Activated CD8-positive, alpha-beta memory T cell treated with anti-CD3 and anti-CD28 coated beads for 24 hours (primary cell): ENCODE results near the gene ASIC3.

Source experiments
- DNase-seq: peaks from one replicate; pipeline ENCODE4 v3.0.0-alpha.2; 2020

Gene ASIC3

DNA sequence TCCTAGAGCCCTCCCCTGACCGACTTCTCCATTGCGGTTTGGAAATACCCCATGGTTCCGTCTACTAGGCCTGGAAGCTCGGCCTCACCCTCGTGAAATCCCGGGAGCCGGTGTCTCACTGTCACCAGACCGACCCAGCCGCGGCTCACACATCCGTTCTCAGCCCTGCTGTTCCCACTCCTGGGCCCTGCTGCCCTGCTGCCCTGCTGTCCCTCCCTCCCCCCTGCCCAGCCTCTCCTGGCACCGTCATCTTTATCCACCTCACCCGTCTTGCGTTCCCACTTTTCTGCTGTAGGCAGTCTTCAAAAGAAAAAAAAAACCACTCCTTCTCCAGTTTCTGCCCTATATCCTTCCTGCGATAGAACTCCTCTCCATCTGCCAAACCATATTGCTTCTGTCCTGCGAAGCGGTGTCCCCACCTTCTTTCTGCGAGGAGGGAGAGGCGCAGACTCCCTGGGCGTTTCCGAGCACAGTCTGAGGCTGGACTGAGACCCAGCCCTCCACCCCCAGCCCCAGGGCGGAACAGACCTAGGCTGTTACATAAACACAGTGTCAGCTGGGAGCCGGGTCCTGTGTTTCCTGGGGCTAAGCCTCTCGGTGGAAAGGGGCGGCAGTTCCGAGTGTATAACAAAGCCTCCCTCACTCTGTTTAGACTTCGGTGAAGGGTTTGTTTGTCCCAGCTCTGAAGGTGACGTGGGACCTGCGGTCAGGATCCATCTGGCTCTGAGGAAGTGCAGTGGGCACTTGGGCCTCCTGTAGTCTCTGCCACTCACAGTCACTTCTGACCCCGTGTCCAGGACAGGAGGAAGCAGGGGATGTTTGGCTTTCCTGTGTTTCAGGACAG lies 40.7 kb downstream of the ASIC3 start:
- no peak for DNase-seq

DNA sequence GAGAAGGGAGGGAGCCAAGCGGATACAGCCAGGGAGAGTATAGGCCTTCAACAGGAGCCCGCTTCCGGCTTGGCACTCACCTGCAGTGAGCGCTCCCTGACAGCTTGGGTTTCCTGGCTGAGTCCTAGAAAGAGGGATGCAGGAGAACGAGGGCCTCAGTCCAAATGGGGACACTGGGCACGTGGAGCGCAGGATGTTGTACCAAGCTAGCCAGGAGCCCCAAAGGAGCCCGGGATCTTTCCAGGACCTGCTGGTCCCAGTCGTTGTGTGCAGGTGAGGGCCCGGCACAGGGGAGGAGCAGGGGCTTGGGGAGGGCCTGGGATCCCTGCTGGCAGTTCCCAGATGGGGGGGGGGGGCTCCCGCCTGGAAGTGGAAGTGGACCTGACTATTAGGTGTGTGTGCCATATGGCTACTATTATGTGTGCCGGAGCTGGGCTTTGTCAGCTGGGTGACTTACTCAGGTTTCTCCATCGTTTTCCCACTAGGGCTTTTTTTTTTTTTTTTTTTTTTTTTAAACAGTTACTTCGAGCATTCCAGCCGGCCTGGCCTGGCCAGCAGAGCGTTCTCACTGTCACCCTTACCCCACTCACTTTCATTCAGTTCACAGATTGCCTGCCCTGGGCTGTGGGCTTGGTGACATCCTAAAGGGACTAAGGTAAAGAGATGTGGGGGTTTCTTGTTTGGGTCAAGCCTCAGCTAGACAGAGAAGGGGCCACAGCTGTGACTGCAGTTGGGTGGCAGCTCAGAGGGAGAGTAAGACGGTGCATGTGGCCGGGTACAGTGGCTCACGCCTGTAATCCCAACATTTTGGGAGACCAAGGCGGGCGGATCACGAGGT lies 41.8 kb downstream of the ASIC3 start:
- DNase-seq, result no peak

DNA sequence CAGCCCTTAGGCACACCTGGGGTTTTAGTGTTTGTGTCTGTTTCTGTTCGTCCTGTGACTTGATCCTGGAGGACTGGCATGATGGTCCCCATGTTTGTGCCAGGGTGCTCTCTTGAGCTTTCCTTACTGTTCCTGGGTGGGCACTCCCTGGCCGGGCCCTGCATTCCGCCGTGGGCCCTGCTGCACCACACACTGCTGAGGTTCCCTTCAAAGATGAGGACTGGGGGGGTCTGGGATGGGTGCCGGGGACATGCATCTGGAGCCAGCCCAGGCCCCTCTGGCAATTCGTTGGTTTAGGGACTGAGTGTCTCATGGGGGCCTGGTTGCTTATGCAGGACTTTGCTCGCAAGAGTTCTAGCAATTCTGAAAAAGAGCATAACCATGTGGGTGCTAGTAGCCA lies 42.7 kb downstream of the ASIC3 start:
- no peak for DNase-seq

DNA sequence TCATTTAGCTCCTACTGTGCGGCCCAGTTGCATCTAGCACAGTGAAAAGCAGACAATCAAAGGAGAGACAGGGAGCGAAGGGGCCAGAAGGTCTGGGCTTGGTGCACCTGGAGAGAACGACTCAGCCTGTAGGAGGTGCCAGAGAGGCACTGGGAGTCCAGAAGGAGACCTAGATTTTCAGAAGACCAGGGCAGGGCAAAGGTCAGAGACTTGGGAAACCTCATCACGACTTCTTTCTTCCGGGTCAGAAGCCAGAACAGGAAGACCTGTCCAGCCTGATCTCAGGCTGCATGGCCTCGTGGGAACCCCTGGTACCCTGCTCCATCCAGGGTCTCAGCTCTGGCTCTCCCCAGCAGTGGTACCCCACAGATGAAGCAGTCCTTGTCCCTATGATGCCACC lies 43.1 kb downstream of the ASIC3 start:
- DNase-seq, result no peak

DNA sequence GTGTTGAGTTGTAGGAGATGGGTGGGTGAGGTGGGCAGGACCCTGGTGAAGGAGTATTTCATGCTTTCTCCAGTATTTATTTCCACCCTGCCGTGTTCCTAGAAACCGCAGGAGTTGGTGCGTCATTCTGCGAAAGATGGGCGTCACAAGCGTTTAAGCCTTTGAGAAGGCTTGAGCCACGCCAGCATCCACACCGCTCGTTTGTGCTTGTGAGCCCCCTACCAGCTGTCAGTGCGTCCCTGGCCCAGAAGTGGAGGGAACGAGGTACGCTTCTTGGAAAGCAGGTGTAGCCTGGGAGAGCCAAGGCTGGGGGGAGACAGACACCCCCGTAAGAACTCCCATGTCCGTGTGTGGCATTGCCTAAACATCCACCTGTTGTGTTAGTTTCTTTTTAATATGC lies 43.7 kb downstream of the ASIC3 start:
- DNase-seq, result no peak

DNA sequence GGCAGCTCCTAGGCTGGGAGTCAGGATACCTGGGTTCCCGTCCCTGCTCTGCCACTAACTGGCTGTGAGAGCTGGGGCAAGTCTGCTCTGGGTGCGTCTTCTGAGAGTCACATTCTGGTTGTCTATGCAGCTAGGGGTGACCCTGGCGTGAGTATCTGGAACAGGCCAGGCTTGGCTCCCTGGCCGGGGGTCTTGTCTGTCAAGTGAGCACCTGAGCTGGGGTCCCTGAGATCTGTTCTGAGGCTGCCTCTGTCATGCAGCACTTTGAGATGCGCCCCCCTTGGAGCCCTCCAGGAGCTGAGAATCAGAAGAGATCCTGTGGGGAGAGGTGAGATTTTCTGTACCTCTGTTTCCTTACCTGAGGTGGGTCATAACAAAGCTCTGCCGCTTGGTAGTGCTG lies 45.4 kb downstream of the ASIC3 start:
- DNase-seq, result no peak

DNA sequence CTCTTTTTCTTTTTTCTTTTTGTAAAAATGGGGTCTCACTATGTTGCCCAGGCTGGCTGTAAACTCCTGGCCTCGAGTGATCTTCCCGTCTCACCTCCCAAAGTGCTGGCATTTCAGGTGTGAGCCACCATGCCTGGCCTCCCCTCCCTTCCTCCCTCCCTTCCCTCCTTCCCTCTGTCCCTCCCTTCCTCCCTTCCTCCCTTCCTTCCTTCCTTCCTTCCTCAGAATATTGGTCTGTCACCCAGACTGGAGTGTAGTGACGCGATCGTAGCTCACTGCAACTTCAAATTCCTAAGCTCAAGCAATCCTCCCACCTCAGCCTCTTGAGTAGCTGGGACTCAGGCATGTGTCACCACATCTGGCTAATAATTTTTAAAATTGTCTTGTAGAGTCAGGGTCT lies 46.3 kb downstream of the ASIC3 start:
- no peak for DNase-seq

DNA sequence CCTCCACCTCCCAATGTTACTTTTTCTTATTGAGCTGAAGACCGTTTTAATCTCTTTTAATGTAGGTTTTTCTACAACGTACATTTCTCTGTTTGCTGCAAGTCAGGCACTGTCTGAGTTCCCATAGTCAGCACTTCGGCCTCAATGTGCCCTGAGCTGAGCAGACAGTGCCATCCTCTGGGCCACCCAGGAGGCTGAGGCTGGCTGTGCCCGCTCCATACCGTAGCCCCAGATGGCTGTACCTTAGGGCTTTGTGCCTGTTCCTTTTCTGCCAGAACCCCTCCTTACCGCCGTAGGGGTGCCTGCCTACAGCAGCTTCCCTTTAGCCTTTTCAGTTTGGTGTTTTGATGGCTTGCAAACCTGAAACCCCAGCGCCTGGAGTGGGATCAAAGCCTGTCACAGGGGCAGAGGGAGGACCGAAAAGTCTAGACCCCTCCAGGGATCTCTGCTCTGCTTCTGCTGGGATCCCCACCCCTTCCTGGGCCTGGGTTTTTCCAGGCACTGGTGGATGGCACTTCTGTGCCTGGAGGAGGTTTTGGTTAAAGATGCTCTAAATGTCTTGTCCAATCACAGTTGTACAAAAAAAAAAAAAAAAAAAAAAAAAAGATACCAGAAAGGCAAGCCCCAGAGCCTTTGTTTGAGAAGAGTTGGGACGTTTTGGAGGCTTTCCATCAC lies 46.9 kb downstream of the ASIC3 start:
- DNase-seq, result no peak

DNA sequence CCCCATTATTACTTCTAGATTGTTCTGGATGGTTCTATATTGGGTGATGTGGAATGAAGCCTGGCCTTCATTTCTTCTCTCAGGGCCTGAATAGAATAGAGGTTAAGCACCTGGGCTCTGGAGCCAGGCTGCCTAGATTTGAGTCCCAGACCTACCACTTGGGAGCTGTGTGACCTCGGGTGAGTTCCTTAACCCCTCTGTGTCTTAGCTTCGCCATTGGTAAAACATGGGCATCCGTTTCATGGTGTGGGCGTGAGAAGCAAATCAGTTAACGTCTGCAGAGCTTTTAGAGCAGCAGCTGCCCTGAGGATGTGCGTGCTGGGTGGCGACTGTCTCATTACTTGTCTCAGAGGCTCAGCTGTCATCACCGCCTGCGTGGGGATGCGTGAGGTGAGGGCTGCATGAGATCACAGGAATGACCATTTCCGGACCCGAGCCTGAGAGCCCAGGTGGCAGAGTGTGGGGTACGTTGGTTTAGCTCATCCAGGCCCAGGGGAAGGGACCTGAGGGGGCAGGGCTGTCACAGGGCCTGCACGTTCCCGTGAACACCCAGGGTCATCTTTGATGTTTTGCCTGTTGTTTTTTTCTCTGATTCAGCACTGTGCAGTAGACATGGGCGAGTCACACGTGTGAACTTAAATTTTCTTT lies 47.6 kb downstream of the ASIC3 start:
- DNase-seq, result no peak

DNA sequence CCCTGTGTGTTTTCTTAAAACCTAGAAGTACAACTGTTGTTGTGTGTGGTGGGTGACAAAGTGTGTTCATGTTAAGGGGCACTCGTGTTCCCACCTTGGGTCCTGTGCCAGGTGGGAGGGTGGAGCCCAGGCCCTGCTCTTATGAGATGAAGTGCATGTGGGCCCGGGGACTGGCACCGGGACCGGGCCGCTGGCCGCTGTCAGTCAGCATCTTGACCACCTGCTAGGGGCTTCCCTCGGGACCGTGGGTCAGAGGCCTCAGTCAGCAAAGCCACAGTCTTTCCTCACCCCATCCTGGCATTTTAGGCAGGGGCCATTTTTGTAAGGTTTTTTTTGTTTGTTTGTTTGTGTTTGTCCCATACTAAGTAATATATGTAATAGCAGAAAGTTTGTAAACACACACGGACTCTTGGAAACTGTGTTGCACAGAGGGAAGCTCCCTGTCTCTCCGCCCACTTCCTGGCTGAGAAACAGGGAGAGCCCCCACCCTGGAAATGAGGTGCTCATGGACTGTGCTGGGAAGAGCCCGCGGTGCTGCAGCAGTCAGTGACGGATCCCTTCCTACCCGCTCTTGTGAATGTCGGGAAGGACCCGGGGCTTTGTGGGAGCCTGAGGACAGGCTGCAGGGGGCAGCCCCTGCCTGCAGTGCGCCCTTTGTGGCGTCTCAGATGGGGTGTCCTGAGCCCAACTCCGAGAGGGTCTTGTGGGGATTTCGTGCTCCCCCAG lies 51.3 kb downstream of the ASIC3 start:
- DNase-seq, result no peak

DNA sequence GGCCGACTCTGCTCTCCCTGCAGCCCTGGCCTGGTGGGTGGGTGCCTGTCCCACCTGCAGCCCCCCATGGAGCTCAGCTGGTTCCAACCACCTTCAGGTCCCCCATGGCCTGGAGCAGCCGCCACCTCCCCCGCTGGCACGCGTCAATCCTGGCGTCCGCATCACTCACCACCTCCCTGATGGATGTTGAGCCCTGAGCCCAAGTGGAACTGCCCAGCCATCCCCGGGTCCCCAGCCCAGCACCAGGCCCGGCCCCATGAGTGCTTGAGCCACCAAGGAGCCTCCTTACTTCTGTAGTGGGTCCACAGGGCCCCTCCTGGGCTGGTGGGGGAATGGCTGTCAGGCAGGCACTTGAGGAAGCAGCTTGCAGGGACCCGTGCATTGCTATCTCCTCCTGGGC lies 52.6 kb downstream of the ASIC3 start:
- DNase-seq, result no peak

DNA sequence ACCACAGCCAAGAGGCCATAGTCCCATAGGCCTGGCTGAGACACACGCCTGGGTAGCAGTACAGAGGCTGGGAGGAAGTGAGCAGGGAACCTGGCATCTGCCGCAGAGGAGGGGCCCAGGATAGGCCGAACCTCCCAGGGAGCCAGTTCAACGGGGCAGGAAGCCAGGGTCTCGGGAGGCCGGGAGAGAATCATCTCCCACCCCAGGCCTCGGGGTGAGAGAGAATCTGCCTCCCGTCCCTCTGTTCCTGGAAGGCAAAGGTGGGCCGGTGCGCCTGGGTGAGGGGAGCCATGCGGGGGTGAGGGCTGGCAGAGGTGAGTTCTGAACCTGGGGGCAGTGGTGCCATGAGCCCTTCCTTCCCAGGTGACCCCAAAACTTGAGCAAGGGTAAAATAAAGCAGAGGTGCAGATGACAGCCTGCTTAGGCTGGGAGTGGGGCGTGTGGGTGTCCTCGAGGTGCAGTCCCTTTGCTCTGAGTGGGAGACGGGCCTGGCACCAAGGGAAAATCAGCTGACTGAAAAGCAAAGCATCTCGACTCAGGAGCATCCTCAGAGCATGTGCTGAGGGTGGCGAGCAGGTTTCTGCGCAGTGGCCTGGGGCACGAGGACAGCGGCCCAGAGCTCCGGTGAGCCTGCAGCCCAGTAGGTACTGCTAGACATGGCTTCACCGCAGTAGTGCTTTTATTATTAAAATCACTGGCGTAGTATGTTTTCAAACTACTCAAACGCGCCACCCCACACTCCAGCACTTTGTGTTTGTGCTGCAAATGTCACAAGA lies 53.5 kb downstream of the ASIC3 start:
- no peak for DNase-seq
